A549 (cell line): ENCODE results near the gene CDK14. TPM values are rescaled to one million over a fixed set of nuclear protein-coding genes. Genes with fewer than 3 reads are reported as not detected.

Experiments used
- ATAC-seq, 2 experiments: fragments of 200-7000 bp in 1 of 2; fragments of >200 bp in 1 of 2; cut with Nextera tagmentation in 1 of 2; cut with Tn5 transposase in 1 of 2; 3 replicates each; pipeline versions ENCODE4 v1.8.0 to v1.9.1; 2018 to 2020; ENCODE audit warnings: mild to moderate bottlenecking in 1 of 2, moderate library complexity in 1 of 2
- CTCF ChIA-PET: fragments of 300-600 bp; sonication (Branson Sonifier 250); formaldehyde crosslinking; extraction: SDS; loops from one replicate; lab custom pipeline; 2021; ENCODE audit warnings: antibody characterized with exemption, inconsistent platforms; lab: Yijun Ruan, JAX
- POLR2A ChIA-PET: fragments of 350-600 bp; formaldehyde crosslinking; extraction: SDS; loops from one replicate; lab custom pipeline; 2021; ENCODE audit warnings: antibody characterized with exemption, inconsistent platforms; lab: Yijun Ruan, JAX
- DNase-seq, 2 experiments: peaks; one replicate each; pipeline versions ENCODE4 v3.0.0 to v3.0.0-alpha.2; 2011 to 2016; ENCODE audit warnings: low read depth in 1 of 2, low spot score in 1 of 2
- FAIRE-seq: peaks from 2 replicates; lab custom pipeline; 2011; peaks lifted over from hg19 to GRCh38; lab: Jason Lieb, UNC
- H3K27ac ChIP-seq, 2 experiments: fragments of >200 bp; sonication (Bioruptor Twin); formaldehyde crosslinking; 3 replicates each; pipeline ENCODE4 v1.5.1; 2016 to 2017
- H3K4me1 ChIP-seq: fragments of >200 bp; sonication (Bioruptor Twin); formaldehyde crosslinking; 3 replicates; pipeline ENCODE4 v1.6.1; 2016
- H3K4me2 ChIP-seq: fragments of >200 bp; sonication (Bioruptor Twin); formaldehyde crosslinking; 3 replicates; pipeline ENCODE4 v1.6.1; 2016
- H3K4me3 ChIP-seq: fragments of >200 bp; sonication (Bioruptor Twin); formaldehyde crosslinking; 3 replicates; pipeline ENCODE4 v1.5.1; 2016
- H3K9me3 ChIP-seq: fragments of >200 bp; sonication (Bioruptor Twin); formaldehyde crosslinking; 3 replicates; pipeline ENCODE4 v1.6.1; 2016
- BHLHE40 ChIP-seq: IDR thresholded peaks from 2 replicates; pipeline ENCODE4 v1.6.1; 2012; ENCODE audit warnings: low read depth, low read length, inconsistent platforms
- CBX2 ChIP-seq: fragments of 200-600 bp; sonication (generic); IDR thresholded peaks from 2 replicates; pipeline ENCODE4 v1.6.1; 2016; ENCODE audit warnings: low read depth, mild to moderate bottlenecking, borderline replicate concordance
- CHD2 ChIP-seq: fragments of 150-350 bp; IDR thresholded peaks from 2 replicates; pipeline ENCODE4 v1.6.1; 2014; ENCODE audit warnings: low read length; ENCODE audit not compliant: partially characterized antibody
- EHF ChIP-seq: fragments of 250-450 bp; sonication (Bioruptor Pico); IDR thresholded peaks from 2 replicates; pipeline ENCODE4 v1.5.0; 2020; ENCODE audit warnings: mild to moderate bottlenecking
- ESRRA ChIP-seq: fragments of 150-350 bp; IDR thresholded peaks from 2 replicates; pipeline ENCODE4 v1.6.1; 2014; ENCODE audit warnings: mild to moderate bottlenecking, low read length, borderline replicate concordance
- GATA3 ChIP-seq: IDR thresholded peaks from 2 replicates; pipeline ENCODE4 v1.6.1; 2012; ENCODE audit warnings: borderline replicate concordance
- HDAC2 ChIP-seq: fragments of 200-600 bp; sonication (generic); IDR thresholded peaks from 2 replicates; pipeline ENCODE4 v1.6.1; 2016
- HOXA7 ChIP-seq: fragments of 250-450 bp; sonication (Bioruptor Pico); IDR thresholded peaks from 2 replicates; pipeline ENCODE4 v1.5.0; 2020; ENCODE audit warnings: mild to moderate bottlenecking, moderate library complexity
- HOXB5 ChIP-seq: fragments of 250-450 bp; sonication (Bioruptor Pico); IDR thresholded peaks from 2 replicates; pipeline ENCODE4 v1.5.0; 2020; ENCODE audit warnings: mild to moderate bottlenecking, moderate library complexity
- KDM1A ChIP-seq: fragments of 200-600 bp; sonication (generic); IDR thresholded peaks from 2 replicates; pipeline ENCODE4 v1.6.1; 2016; ENCODE audit warnings: low read depth, mild to moderate bottlenecking
- NPAS2 ChIP-seq: fragments of 250-450 bp; sonication (Bioruptor Pico); IDR thresholded peaks from 2 replicates; pipeline ENCODE4 v1.8.0; 2022; ENCODE audit warnings: mild to moderate bottlenecking, moderate library complexity, borderline replicate concordance
- NR3C1 ChIP-seq: fragments of >200 bp; sonication (Bioruptor Twin); formaldehyde crosslinking; IDR thresholded peaks from 3 replicates; pipeline ENCODE4 v1.6.1; 2017
- PHF8 ChIP-seq: fragments of 200-600 bp; sonication (generic); IDR thresholded peaks from 2 replicates; pipeline ENCODE4 v1.6.1; 2016; ENCODE audit warnings: low read depth, mild to moderate bottlenecking, antibody characterized with exemption, moderate library complexity, borderline replicate concordance
- POLR2A ChIP-seq: IDR thresholded peaks from 2 replicates; pipeline ENCODE4 v1.6.1; 2012; ENCODE audit warnings: mild to moderate bottlenecking, low read length
- POLR2AphosphoS2 ChIP-seq: conservative IDR thresholded peaks from 2 replicates; pipeline ENCODE4 v1.6.1; 2012; ENCODE audit warnings: low read length, improper control_type of control experiment, inconsistent platforms
- RAD21 ChIP-seq, 2 experiments: fragments of >200 bp in 1 of 2; sonication (Bioruptor Twin) in 1 of 2; formaldehyde crosslinking in 1 of 2; IDR thresholded peaks in 1 of 2; conservative IDR thresholded peaks in 1 of 2; 2 replicates in 1 of 2; 3 replicates in 1 of 2; pipeline ENCODE4 v1.6.1; 2012 to 2018; ENCODE audit warnings: inconsistent platforms in 1 of 2
- RARB ChIP-seq: fragments of 250-450 bp; sonication (Bioruptor Pico); IDR thresholded peaks from 2 replicates; pipeline ENCODE4 v1.8.0; 2021; ENCODE audit warnings: mild to moderate bottlenecking, moderate library complexity
- RNF2 ChIP-seq: fragments of 200-600 bp; sonication (generic); IDR thresholded peaks from 2 replicates; pipeline ENCODE4 v1.6.1; 2016; ENCODE audit warnings: low read depth, mild to moderate bottlenecking, antibody characterized with exemption, moderate library complexity, borderline replicate concordance
- SMC3 ChIP-seq: fragments of >200 bp; sonication (Bioruptor Twin); formaldehyde crosslinking; IDR thresholded peaks from 3 replicates; pipeline ENCODE4 v1.6.1; 2018; ENCODE audit warnings: inconsistent platforms
- TFCP2L1 ChIP-seq: fragments of 250-450 bp; sonication (Bioruptor Pico); IDR thresholded peaks from 2 replicates; pipeline ENCODE4 v1.5.0; 2021; ENCODE audit warnings: mild to moderate bottlenecking
- ZC3H11A ChIP-seq: fragments of 450-650 bp; IDR thresholded peaks from 2 replicates; pipeline ENCODE4 v1.6.1; 2014; ENCODE audit warnings: antibody characterized with exemption, mild to moderate bottlenecking
- ZFP36 ChIP-seq: fragments of 450-650 bp; IDR thresholded peaks from 2 replicates; pipeline ENCODE4 v1.6.1; 2014; ENCODE audit warnings: borderline replicate concordance; ENCODE audit not compliant: partially characterized antibody
- ZNF302 ChIP-seq: fragments of 250-450 bp; sonication (Bioruptor Pico); IDR thresholded peaks from 2 replicates; pipeline ENCODE4 v1.9.0; 2021; ENCODE audit warnings: inconsistent platforms, mild to moderate bottlenecking, moderate library complexity
- ZSCAN20 ChIP-seq: fragments of 250-450 bp; sonication (Bioruptor Pico); IDR thresholded peaks from 2 replicates; pipeline ENCODE4 v1.8.0; 2022; ENCODE audit warnings: mild to moderate bottlenecking, moderate library complexity
- WGBS: methylation state at CpG from one replicate; pipeline ENCODE4 v1.1.6; 2017; ENCODE audit errors: missing lambda C conversion rate; 5-methylcytosine and 5-hydroxymethylcytosine counted together
- polyA plus RNA-seq, 4 experiments: library from polyadenylated mRNA; depleted of rRNA in 3 of 4; stranded (reverse); fragments of >200 nt; fragmentation: RNase III in 1 of 4; extraction: RNeasy Plus Mini Kit Qiagen cat#74134 plus additional on column Dnase treatment in 1 of 4; gene quantifications; 2 replicates in 3 of 4; 3 replicates in 1 of 4; pipeline ENCODE4 v1.2.3, GENCODE V29; 2011 to 2017
- TF ChIP-seq, protein P1 (sequence below): fragments of >200 bp; sonication (Bioruptor Twin); formaldehyde crosslinking; IDR thresholded peaks from 3 replicates; pipeline ENCODE4 v1.6.1; 2016
- TF ChIP-seq, protein P2 (sequence below): fragments of 450-650 bp; IDR thresholded peaks from 2 replicates; pipeline ENCODE4 v1.6.1; 2014; ENCODE audit warnings: antibody characterized with exemption
- TF ChIP-seq, protein P3 (sequence below): fragments of 250-450 bp; sonication (Bioruptor Pico); IDR thresholded peaks from 2 replicates; pipeline ENCODE4 v1.5.0; 2020; ENCODE audit warnings: low read depth, mild to moderate bottlenecking, moderate library complexity
- TF ChIP-seq, protein P4 (sequence below): IDR thresholded peaks from 2 replicates; pipeline ENCODE4 v1.6.1; 2012; ENCODE audit warnings: low read depth, borderline replicate concordance

The CDK14 gene
- polyA plus RNA-seq, 2 of the 4 experiments (the other 2 are of a cell fraction), result 0.21 to 0.23 TPM

DNA sequence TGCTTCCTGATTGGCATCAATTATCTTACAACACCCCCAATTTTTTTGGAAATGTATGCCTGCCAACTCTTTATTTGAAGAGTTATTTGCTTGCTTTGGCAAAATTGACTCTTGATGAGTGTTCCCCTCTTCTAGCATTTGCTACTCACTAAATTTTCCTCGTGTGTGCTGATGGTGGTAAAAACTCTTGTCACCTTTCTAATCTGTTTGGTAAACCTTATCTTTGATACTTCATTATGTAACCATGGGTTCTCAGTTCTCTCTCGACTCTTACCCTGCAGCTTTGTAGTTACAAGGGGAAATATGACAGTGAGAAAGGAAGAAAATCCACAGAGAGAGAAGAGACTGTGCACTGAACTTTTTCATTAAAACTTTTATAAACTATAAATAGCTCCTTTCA, 102.5 kb downstream of the CDK14 start:
- Histone ChIP-seq H3K4me3 (no peak overlapping the region), H3K9me3 (no peaks in the 10 kb centered on the region), H3K4me2 (no peak overlapping the region), H3K4me1 (no peaks in the 10 kb centered on the region), H3K27ac (no peak overlapping the region)
- WGBS, result 5% methylated on average over 2 of the region's 2 CpGs
- TF ChIP-seq ZC3H11A (no peak), CHD2 (no peak), POLR2A (no peak), RAD21 (conservative IDR thresholded peaks at IDR 0.05 in 1 of 2, IDR thresholded peaks at IDR 0.05 in 1 of 2) (no peak)
- no peak for FAIRE-seq
- no peak for DNase-seq
- ATAC-seq, result no peak
- ChIA-PET POLR2A (interaction anchor here (0.7 kb wide), 1 partner anchor 20 kb away, joined by 4 read pairs; no protein-coding TSS in a partner anchor), CTCF (no interaction called here)

DNA sequence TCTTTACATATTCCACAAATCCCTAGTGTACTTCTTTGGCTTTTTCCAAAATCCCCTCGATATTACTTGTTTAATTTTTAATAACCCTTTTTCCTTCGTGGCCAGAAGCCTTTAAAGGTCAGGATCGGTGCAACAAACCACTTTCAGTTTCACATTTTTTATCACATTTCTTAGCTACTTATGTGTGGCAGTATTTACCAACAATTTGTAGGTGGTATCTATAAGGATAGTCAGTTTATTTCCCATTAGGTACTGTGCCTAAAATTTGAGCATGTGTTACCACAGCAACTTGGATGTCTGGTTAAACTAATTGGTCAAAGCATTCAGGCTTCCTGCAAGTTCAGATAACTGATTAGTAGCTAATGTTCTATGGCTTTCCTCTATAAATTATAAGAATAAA, 104.9 kb downstream of the CDK14 start:
- CTCF ChIA-PET, result no interaction called here
- 8% methylated on average over 3 of the region's 3 CpGs for WGBS

DNA sequence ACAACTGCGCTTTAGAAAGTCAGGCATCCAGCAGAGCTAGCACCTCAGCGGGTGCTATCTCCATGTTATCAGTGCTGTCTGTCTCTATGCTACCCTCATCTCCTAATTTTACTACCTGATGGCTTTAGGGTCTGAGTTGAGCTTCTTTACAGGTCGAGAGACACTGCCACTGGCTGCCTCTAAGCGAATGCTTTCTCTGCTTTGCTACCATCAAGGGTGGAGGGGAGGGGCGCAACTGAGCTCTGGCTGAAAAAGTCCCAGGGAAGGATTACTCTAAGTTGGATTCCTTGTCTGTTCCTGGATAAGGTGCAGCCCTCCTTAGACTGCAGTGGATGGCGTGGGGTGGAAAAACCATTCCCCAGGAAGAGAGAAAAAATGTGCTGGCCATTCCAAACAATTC, 105.7 kb downstream of the CDK14 start:
- CTCF ChIA-PET, result no interaction called here

More for the DNA sequence above, 104.9 kb downstream of the CDK14 start:
- Histone ChIP-seq H3K4me3 (no peak overlapping the region), H3K9me3 (no peaks in the 10 kb centered on the region), H3K4me2 (0 out of 3 replicates have a peak overlapping the region, but pooled peaks have one; percentile 6), H3K4me1 (no peaks in the 10 kb centered on the region), H3K27ac (no peak overlapping the region)
- TF ChIP-seq ZFP36, result no peak
- TF ChIP-seq EHF (CRISPR knock-in tag), result no peak
- TF ChIP-seq, protein P1, sequence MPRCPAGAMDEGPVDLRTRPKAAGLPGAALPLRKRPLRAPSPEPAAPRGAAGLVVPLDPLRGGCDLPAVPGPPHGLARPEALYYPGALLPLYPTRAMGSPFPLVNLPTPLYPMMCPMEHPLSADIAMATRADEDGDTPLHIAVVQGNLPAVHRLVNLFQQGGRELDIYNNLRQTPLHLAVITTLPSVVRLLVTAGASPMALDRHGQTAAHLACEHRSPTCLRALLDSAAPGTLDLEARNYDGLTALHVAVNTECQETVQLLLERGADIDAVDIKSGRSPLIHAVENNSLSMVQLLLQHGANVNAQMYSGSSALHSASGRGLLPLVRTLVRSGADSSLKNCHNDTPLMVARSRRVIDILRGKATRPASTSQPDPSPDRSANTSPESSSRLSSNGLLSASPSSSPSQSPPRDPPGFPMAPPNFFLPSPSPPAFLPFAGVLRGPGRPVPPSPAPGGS, result no peak
- POLR2A ChIA-PET, result no interaction called here
- FAIRE-seq (no peak), ATAC-seq (no peak), DNase-seq (no peak)

DNA sequence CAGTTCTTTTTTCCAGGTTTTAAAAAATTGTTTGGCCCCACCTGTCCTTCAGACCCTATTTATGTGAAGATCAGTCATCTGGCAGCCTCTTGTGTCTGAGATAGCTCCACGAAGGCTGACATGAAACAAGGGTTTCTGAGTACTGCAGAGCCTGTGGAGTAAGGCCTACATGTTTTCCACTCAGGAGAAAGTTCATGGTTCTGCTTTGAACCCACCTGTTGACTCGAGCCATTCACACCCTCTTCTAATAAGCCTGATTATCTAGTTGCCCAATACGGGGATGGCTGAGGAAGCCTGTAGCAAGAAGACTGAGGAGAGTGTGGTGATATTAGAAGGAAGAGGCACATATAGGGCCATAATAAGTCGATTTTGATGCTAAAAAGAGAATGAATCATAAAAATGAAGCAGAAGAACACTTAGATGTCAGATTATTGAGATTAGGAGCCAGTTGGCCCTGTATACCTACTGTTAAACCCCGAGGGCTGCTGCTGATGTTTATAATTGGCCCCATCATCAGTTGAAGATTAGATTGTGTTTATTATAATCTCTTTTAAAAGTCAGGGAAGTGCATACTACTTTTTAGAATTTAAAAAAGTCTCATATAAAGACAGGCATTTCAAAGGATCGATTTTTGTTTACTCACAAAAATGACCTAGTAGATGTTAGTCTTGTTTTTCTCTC, 109.4 kb downstream of the CDK14 start:
- CTCF ChIA-PET, result no interaction called here
- no peak for DNase-seq
- no peak for FAIRE-seq
- H3K4me3 ChIP-seq, result no peak overlapping the region
- POLR2A ChIA-PET, result no interaction called here
- TF ChIP-seq KDM1A, result no peak
- TF ChIP-seq NR3C1, result no peak
- TF ChIP-seq RARB (CRISPR knock-in tag), result no peak
- TF ChIP-seq, protein P2, sequence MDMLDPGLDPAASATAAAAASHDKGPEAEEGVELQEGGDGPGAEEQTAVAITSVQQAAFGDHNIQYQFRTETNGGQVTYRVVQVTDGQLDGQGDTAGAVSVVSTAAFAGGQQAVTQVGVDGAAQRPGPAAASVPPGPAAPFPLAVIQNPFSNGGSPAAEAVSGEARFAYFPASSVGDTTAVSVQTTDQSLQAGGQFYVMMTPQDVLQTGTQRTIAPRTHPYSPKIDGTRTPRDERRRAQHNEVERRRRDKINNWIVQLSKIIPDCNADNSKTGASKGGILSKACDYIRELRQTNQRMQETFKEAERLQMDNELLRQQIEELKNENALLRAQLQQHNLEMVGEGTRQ, result no peak
- TF ChIP-seq BHLHE40, result no peak
- no peak for TF ChIP-seq TFCP2L1
- no peak for TF ChIP-seq HDAC2
- no peak for TF ChIP-seq CBX2
- no peak for TF ChIP-seq GATA3
- no peak for TF ChIP-seq HOXB5 (CRISPR knock-in tag)
- no peak for TF ChIP-seq RNF2
- no peak for TF ChIP-seq PHF8
- no peak for TF ChIP-seq POLR2AphosphoS2
- TF ChIP-seq ESRRA, result no peak
- no peak for TF ChIP-seq HOXA7 (CRISPR knock-in tag)
- TF ChIP-seq CHD2, result no peak
- TF ChIP-seq SMC3, result no peak
- TF ChIP-seq ZNF302 (CRISPR knock-in tag), result no peak
- TF ChIP-seq, protein P3, sequence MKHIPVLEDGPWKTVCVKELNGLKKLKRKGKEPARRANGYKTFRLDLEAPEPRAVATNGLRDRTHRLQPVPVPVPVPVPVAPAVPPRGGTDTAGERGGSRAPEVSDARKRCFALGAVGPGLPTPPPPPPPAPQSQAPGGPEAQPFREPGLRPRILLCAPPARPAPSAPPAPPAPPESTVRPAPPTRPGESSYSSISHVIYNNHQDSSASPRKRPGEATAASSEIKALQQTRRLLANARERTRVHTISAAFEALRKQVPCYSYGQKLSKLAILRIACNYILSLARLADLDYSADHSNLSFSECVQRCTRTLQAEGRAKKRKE (CRISPR knock-in tag), result no peak
- no peak for TF ChIP-seq ZSCAN20
- TF ChIP-seq, all 56 proteins: peak for 0
- no peak for ATAC-seq
- no peaks in the 10 kb centered on the region for H3K9me3 ChIP-seq
- H3K27ac ChIP-seq, result no peak overlapping the region
- WGBS, result 10% methylated on average over 6 of the region's 6 CpGs
- no peak overlapping the region for H3K4me2 ChIP-seq
- no peaks in the 10 kb centered on the region for H3K4me1 ChIP-seq

More for the DNA sequence above, 105.7 kb downstream of the CDK14 start:
- no peak overlapping the region for H3K4me3 ChIP-seq
- POLR2A ChIA-PET, result no interaction called here
- no peak for DNase-seq
- H3K4me2 ChIP-seq, result no peak overlapping the region
- ATAC-seq, result no peak
- 33% methylated on average over 6 of the region's 6 CpGs for WGBS
- H3K27ac ChIP-seq, result no peak overlapping the region
- FAIRE-seq, result no peak
- TF ChIP-seq NPAS2 (no peak), HOXB5 (CRISPR knock-in tag) (no peak), ZFP36 (no peak)
- TF ChIP-seq, protein P4, sequence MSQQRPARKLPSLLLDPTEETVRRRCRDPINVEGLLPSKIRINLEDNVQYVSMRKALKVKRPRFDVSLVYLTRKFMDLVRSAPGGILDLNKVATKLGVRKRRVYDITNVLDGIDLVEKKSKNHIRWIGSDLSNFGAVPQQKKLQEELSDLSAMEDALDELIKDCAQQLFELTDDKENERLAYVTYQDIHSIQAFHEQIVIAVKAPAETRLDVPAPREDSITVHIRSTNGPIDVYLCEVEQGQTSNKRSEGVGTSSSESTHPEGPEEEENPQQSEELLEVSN, result no peak
- H3K9me3 ChIP-seq, result no peaks in the 10 kb centered on the region
- no peaks in the 10 kb centered on the region for H3K4me1 ChIP-seq
